Stimulated activated naive CD8-positive, alpha-beta T cell treated with anti-CD3 and anti-CD28 coated beads, Interleukin-15, Interleukin-2, amounts not matched to agents 100 ng/mL and 50 ng/mL, for 24 hours (primary cell): ENCODE data around the gene NPEPPS.

Experiments used
- H3K27ac Mint-ChIP-seq: one replicate; pipeline ENCODE4 v1.8.0; 2021; ENCODE audit warnings: mild to moderate bottlenecking, mixed read lengths
- H3K27me3 Mint-ChIP-seq: one replicate; pipeline ENCODE4 v1.8.0; 2021; ENCODE audit warnings: mixed read lengths
- H3K36me3 Mint-ChIP-seq: one replicate; pipeline ENCODE4 v1.8.0; 2021; ENCODE audit warnings: low read depth, mixed read lengths
- H3K4me1 Mint-ChIP-seq: one replicate; pipeline ENCODE4 v1.8.0; 2021; ENCODE audit warnings: low read depth, mixed read lengths
- H3K4me3 Mint-ChIP-seq: one replicate; pipeline ENCODE4 v1.8.0; 2021; ENCODE audit warnings: mild to moderate bottlenecking, mixed read lengths
- H3K9me3 Mint-ChIP-seq: one replicate; pipeline ENCODE4 v1.8.0; 2021; ENCODE audit warnings: mixed read lengths

Gene NPEPPS

GRCh38 chr17:47653442-47653841 is 122.5 kb downstream of the NPEPPS start:
- Mint-ChIP-seq H3K27me3 (no peaks in the 10 kb centered on the region), H3K4me3 (peak overlapping the region; percentile 83), H3K36me3 (peaks cover 72% of the 10 kb centered on the region), H3K27ac (peak overlapping the region; percentile 76), H3K4me1 (peaks cover 80% of the 10 kb centered on the region), H3K9me3 (no peaks in the 10 kb centered on the region)

- H3K36me3 Mint-ChIP-seq = peaks cover 80% of the 10 kb centered on the region
- H3K4me3 Mint-ChIP-seq = peak overlapping the region; percentile 83
- H3K9me3 Mint-ChIP-seq = no peaks in the 10 kb centered on the region
- H3K4me1 Mint-ChIP-seq = peaks cover 73% of the 10 kb centered on the region
- no peaks in the 10 kb centered on the region for H3K27me3 Mint-ChIP-seq
- peak overlapping the region; percentile 75 for H3K27ac Mint-ChIP-seq
These were observed 124.1 kb downstream of the NPEPPS start for GRCh38 chr17:47654991-47655390.

- peaks cover 66% of the 10 kb centered on the region for H3K4me1 Mint-ChIP-seq
These were observed 129.2 kb downstream of the NPEPPS start for GRCh38 chr17:47660064-47660492.

GRCh38 chr17:47663912-47664623 is 133.2 kb downstream of the NPEPPS start:
- no peak overlapping the region for H3K4me3 Mint-ChIP-seq
- H3K4me1 Mint-ChIP-seq = peaks cover 38% of the 10 kb centered on the region
- H3K27ac Mint-ChIP-seq = peak overlapping the region; percentile 13
- H3K9me3 Mint-ChIP-seq = no peaks in the 10 kb centered on the region
- H3K27me3 Mint-ChIP-seq = no peaks in the 10 kb centered on the region
- peaks cover 81% of the 10 kb centered on the region for H3K36me3 Mint-ChIP-seq

More at GRCh38 chr17:47660064-47660492, 129.2 kb downstream of the NPEPPS start:
- Mint-ChIP-seq H3K36me3 (peaks cover 80% of the 10 kb centered on the region), H3K27me3 (no peaks in the 10 kb centered on the region), H3K4me3 (peak overlapping the region; percentile 51), H3K27ac (peak overlapping the region; percentile 18), H3K9me3 (no peaks in the 10 kb centered on the region)

GRCh38 chr17:47664624-47664941 is 133.7 kb downstream of the NPEPPS start:
- H3K27ac Mint-ChIP-seq = peak overlapping the region; percentile 13
- H3K36me3 Mint-ChIP-seq = peaks cover 86% of the 10 kb centered on the region
- H3K9me3 Mint-ChIP-seq = no peaks in the 10 kb centered on the region
- no peak overlapping the region for H3K4me3 Mint-ChIP-seq
- no peaks in the 10 kb centered on the region for H3K27me3 Mint-ChIP-seq
- H3K4me1 Mint-ChIP-seq = peaks cover 40% of the 10 kb centered on the region

- Mint-ChIP-seq H3K4me1 (peaks cover 39% of the 10 kb centered on the region), H3K4me3 (no peak overlapping the region), H3K27me3 (no peaks in the 10 kb centered on the region), H3K9me3 (no peaks in the 10 kb centered on the region), H3K36me3 (peaks cover 88% of the 10 kb centered on the region), H3K27ac (peak overlapping the region; percentile 49)
These were observed 134.7 kb downstream of the NPEPPS start for GRCh38 chr17:47665655-47666054.

- Mint-ChIP-seq H3K9me3 (no peaks in the 10 kb centered on the region), H3K36me3 (peaks cover 94% of the 10 kb centered on the region), H3K4me3 (no peak overlapping the region), H3K4me1 (peaks cover 24% of the 10 kb centered on the region), H3K27me3 (no peaks in the 10 kb centered on the region), H3K27ac (peak overlapping the region; percentile 31)
These were observed 138.2 kb downstream of the NPEPPS start for GRCh38 chr17:47669081-47669480.

- H3K9me3 Mint-ChIP-seq = no peaks in the 10 kb centered on the region
- H3K27me3 Mint-ChIP-seq = no peaks in the 10 kb centered on the region
- peaks cover 23% of the 10 kb centered on the region for H3K4me1 Mint-ChIP-seq
- no peak overlapping the region for H3K4me3 Mint-ChIP-seq
- peaks cover 94% of the 10 kb centered on the region for H3K36me3 Mint-ChIP-seq
- peak overlapping the region; percentile 74 for H3K27ac Mint-ChIP-seq
These were observed 139.2 kb downstream of the NPEPPS start for GRCh38 chr17:47670064-47670463.
